Thyroid gland (tissue), 4 donors: ENCODE results near the gene AP2B1.

ENCODE experiments used
- CTCF ChIP-seq, 6 experiments: fragments of 200-600 bp in 3 of 6; fragments of 450-650 bp in 3 of 6; sonication (generic) in 3 of 6; IDR thresholded peaks; one replicate each; pipeline ENCODE4 v1.5.1; 2016 to 2019; ENCODE audit warnings: antibody characterized with exemption in 6 of 6, mild to moderate bottlenecking in 2 of 6, inconsistent platforms in 1 of 6, moderate library complexity in 1 of 6
- POLR2A ChIP-seq, 2 donors: fragments of 450-650 bp; IDR thresholded peaks; one replicate each; pipeline ENCODE4 v1.6.1; 2017; ENCODE audit warnings: antibody characterized with exemption in 2 of 2, mild to moderate bottlenecking in 2 of 2, moderate library complexity in 1 of 2

GRCh38 chr17:35554668-35555067 is 32.5 kb upstream of the AP2B1 start:
- TF ChIP-seq CTCF (IDR thresholded peaks at IDR 0.05) (no peak), POLR2A (IDR thresholded peaks at IDR 0.05) (no peak)
